Glomerular endothelial cell (primary cell): ENCODE data around the gene PCP2. TPM values are rescaled to one million over a fixed set of nuclear protein-coding genes. Genes with fewer than 3 reads are reported as not detected.

Source experiments
- DNase-seq: peaks from one replicate; pipeline ENCODE4 v3.0.0-alpha.2; 2011; ENCODE audit warnings: low read depth, low spot score; ENCODE audit errors: extremely low read depth
- total RNA-seq: library from RNA; depleted of rRNA; stranded (reverse); fragments of >200 nt; gene quantifications from 2 replicates; pipeline ENCODE4 v1.2.3, GENCODE V29; 2015

Gene PCP2
- total RNA-seq, 1 donor from 2014 or later = not detected

- DNase-seq = no peak
Measured at GRCh38 chr19:7602935-7603497, 30.5 kb downstream of the PCP2 start.

- DNase-seq = no peak
Measured at GRCh38 chr19:7602240-7602934, 31.1 kb downstream of the PCP2 start.

- DNase-seq = no peak
Measured at GRCh38 chr19:7600721-7601120, 32.8 kb downstream of the PCP2 start.

GRCh38 chr19:7598180-7598579 is 35.3 kb downstream of the PCP2 start:
- DNase-seq = no peak

- DNase-seq = no peak
Measured at GRCh38 chr19:7597689-7598088, 35.8 kb downstream of the PCP2 start.

- no peak for DNase-seq
Measured at GRCh38 chr19:7596211-7596937, 37.1 kb downstream of the PCP2 start.

- no peak for DNase-seq
Measured at GRCh38 chr19:7595466-7596133, 37.9 kb downstream of the PCP2 start, which contains the start of gene CAMSAP3. TSS of gene CAMSAP3 (plus strand) at chr19:7595863. CDS start at chr19:7596003, 140 bp downstream.

GRCh38 chr19:7590256-7590655 is 43.3 kb downstream of the PCP2 start:
- DNase-seq = no peak

- no peak for DNase-seq
Measured at GRCh38 chr19:7589822-7590221, 43.7 kb downstream of the PCP2 start.

- DNase-seq = no peak
Measured at GRCh38 chr19:7582446-7582845, 51.1 kb downstream of the PCP2 start.

Other genes with a start within 250 kb of the PCP2 start
- gene PEX11G, start 144.7 kb downstream of the PCP2 start, total RNA-seq = 2.7 and 4.1 TPM in 2 replicates
- gene ZNF358, start 117.6 kb downstream of the PCP2 start, total RNA-seq = 56.9 and 70.4 TPM in 2 replicates
- gene MCOLN1, start 111.1 kb downstream of the PCP2 start, total RNA-seq = 10.6 and 25.2 TPM in 2 replicates
- gene PNPLA6, start 98.0 kb downstream of the PCP2 start, total RNA-seq = 176 and 230 TPM in 2 replicates
- gene CAMSAP3, start 37.9 kb downstream of the PCP2 start, total RNA-seq = 0.41 and 0.82 TPM in 2 replicates
- gene XAB2, start 4.2 kb downstream of the PCP2 start, total RNA-seq = 40.5 and 46.3 TPM in 2 replicates
- 32.3 and 37.1 TPM in 2 replicates for gene PET100, start 3.9 kb downstream of the PCP2 start, total RNA-seq
- 33.4 and 47.7 TPM in 2 replicates for gene STXBP2, start 3.4 kb upstream of the PCP2 start, total RNA-seq
- gene RETN, start 35.3 kb upstream of the PCP2 start, total RNA-seq = not detected in 2 replicates
- gene MCEMP1, start 43.4 kb upstream of the PCP2 start, total RNA-seq = not detected in 2 replicates
- gene TRAPPC5, start 47.1 kb upstream of the PCP2 start, total RNA-seq = 132 and 170 TPM in 2 replicates
- gene FCER2, start 68.4 kb upstream of the PCP2 start, total RNA-seq = not detected in 2 replicates
- not detected in 2 replicates for gene CLEC4G, start 98.4 kb upstream of the PCP2 start, total RNA-seq
- not detected in 2 replicates for gene CD209, start 113.8 kb upstream of the PCP2 start, total RNA-seq
- gene CLEC4M, start 129.5 kb upstream of the PCP2 start, total RNA-seq = 0.19 and 0.64 TPM in 2 replicates
- gene EVI5L, start 196.5 kb upstream of the PCP2 start, total RNA-seq = 27.1 and 32.1 TPM in 2 replicates
- not detected in 2 replicates for gene PRR36, start 240.7 kb upstream of the PCP2 start, total RNA-seq